Right renal pelvis (tissue), 4 donors: ENCODE data around the gene LSR. TPM values are rescaled to one million over a fixed set of nuclear protein-coding genes. Genes with fewer than 3 reads are reported as not detected.
A peak's percentile ranks its signal among the peaks of the same experiment; 100 is the strongest.

ENCODE experiments used
- DNase-seq, 4 donors: peaks; one replicate each; pipeline ENCODE4 v3.0.0-alpha.2; 2013; ENCODE audit warnings: low read depth in 4 of 4, low spot score in 3 of 4, missing footprints in 1 of 4
- polyA plus RNA-seq, 4 donors: library from polyadenylated mRNA; unstranded; fragments of 120-200 nt; gene quantifications; one replicate each; pipeline ENCODE4 v1.2.1, GENCODE V29; 2013; ENCODE audit not compliant: insufficient read length in 4 of 4

The LSR gene
- polyA plus RNA-seq, 4 donors: 52.3 to 69.7 (median 52.8) TPM

GRCh38 chr19:35265126-35265899 is 16.5 kb downstream of the LSR start:
- DNase-seq: no peak

DNA sequence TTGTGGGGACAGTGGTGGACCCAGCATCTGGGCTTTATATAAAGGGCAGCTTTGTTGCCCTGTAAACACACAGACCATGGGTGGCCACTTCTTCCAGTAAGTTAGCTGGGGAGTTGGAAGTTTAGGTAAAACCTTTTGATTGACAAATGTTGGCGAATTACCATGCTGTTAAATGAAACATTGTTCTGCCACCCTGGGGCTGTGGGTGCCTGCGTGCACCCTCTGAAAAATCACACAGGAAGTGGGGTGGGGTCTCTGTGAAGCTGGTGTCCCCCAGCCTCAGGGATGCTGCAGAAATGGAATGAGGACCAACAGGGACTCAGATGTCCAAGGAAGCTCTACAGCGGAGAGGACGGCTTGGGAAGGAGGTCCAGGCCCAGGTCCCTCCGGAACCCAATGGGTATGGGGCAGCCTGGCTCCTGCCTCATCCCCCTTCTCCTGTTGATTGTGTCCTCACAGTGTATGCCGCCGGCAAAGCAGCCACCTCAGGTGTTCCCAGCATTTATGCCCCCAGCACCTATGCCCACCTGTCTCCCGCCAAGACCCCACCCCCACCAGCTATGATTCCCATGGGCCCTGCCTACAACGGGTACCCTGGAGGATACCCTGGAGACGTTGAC is 17.2 kb downstream of the LSR start:
- DNase-seq: no peak

DNA sequence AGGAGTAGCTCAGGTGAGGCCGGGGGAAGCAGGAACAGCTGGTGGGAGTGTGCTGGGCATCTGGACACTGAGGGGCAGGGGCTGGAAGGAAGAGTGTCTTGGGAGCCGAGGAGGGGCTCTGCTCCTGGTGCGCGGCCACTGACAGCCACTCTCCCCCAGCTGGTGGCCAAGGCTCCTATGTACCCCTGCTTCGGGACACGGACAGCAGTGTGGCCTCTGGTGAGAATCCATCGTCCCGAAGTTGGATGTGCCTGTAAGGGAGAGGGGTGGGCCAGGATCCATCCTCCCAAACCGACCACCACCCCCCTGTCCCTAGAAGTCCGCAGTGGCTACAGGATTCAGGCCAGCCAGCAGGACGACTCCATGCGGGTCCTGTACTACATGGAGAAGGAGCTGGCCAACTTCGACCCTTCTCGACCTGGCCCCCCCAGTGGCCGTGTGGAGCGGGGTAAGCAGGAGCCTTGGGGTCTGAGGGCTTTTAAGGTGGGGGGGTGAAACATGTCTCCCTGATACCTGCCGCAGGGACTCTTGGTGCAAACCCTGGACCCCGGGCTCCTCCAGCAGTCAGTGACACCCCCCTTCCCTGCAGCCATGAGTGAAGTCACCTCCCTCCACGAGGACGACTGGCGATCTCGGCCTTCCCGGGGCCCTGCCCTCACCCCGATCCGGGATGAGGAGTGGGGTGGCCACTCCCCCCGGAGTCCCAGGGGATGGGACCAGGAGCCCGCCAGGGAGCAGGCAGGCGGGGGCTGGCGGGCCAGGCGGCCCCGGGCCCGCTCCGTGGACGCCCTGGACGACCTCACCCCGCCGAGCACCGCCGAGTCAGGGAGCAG is 17.9 kb downstream of the LSR start:
- no peak for DNase-seq

- DNase-seq: peak in 1 of 4 donors; percentile 55
Measured at GRCh38 chr19:35267353-35267817, 18.6 kb downstream of the LSR start.

- DNase-seq: peak; percentile 57 to 74 (median 60)
Measured at GRCh38 chr19:35267818-35268535, 19.2 kb downstream of the LSR start.

GRCh38 chr19:35268536-35269437 is 20.0 kb downstream of the LSR start, which contains the start of gene USF2:
TSS of gene USF2 (plus strand) at chr19:35268962. CDS start at chr19:35269102, 140 bp downstream.
- DNase-seq: no peak

- peak; percentile 63 to 76 (median 71) for DNase-seq
Measured at GRCh38 chr19:35269438-35270117, 20.8 kb downstream of the LSR start.

- DNase-seq: no peak
Measured at GRCh38 chr19:35270381-35270811, 21.6 kb downstream of the LSR start.

DNA sequence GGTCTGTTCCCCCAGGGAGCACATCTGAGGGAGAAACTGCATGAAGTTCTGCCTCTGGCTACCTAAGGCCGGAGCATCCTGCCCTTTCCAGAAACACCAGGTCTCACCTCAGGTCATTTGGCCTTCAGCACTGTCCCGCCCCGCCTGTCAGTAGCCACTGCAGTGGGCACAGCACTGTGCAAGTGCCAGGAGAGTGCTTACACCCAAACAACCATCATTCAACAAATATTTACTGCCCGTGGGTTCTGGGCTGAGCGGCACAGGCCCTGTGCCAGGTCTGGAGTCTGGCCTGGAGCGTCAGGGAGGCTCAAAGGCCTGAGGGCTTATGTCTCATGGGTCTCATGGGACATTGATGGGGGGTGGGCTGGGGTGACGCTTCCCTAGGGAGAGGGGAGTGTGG is 22.7 kb downstream of the LSR start:
- DNase-seq: no peak

DNA sequence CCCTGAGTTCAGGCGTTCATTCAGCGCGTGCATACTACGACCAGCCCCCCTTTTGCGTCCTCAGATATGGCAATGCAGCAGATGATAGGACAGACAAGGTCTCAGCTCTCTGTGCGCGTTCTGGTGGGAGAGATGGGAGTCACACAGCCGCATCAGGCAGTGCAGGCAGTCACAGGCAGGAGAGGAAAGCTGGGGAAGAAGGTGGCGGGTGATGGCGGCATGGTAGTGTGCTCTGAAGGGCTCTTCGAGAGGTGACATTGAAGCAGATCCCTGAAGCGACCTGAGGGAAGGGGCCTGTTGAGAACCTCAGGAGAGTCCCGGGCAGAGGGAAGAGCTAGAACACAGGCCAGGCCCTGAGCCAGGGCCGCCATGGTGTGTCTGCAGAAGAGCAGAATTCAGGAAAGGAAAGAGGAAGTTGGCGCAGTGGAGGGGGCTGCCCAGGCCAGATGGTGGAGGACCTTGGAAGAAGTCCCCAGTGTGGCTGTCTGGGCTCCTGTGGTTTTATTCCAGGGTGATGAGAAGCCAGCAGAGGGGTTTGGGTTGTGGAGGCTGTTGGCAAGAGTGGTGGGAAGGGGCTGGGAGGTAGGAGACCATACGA is 23.4 kb downstream of the LSR start:
- no peak for DNase-seq

DNA sequence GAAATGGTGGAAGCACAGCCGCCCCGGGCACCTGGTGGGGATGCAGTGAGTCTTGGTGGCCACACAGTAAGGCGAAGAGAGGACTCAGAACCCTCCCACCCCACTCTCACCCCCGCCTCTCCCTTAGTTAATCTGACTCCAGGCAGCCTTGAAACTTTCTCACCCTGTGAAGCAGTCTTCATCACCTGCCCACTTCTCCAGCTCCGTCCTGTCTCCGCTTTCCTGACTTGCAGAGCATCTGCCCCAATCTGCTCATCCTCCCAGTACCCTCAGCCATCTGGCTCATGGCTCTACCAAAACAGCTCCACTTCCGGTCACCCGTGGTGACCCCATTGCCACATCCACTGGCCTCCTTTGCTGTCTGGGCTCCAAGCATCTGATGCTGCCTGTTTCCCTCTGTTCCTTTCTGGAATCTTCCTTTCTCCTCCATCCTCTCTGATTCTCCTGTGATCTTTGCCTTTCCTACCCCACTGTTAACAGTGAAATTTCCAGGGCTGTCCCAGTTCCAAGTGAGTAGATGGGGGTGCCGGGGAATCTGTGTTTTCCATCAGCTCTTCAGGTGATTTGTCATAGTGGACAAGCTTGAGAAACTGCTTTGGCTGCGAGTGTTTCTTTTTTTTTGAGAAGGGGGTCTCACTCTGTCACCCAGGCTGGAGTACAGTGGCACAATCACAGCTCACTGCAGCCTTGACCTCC is 24.3 kb downstream of the LSR start:
- DNase-seq: no peak

DNA sequence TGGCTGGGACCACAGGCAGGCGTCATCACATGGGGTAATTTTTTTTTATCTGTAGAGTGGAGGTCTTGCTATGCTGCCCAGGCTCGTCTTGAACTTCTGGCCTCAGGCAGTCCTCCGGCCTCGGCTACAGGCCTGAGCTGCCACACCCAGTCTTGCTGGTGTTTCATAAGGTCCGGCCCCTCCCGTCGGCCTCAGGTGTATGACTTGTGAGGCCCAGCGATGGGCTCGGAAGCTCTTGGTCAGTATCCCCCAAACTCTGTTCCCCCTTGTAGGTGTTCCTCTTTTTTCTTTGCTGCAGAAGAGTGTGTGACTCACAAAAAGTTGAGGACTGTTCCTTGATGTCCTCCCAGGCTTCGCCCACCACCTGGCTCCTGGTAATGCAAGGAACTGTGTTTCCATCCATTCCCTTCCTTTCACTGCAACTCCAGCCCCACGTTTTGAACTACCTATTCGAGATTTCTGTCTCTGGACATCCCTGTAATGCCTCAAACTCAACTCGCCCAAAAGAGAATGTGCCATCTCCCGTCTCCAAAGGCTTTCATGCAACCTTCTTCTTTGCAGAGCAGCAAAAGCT is 25.0 kb downstream of the LSR start:
- no peak for DNase-seq

DNA sequence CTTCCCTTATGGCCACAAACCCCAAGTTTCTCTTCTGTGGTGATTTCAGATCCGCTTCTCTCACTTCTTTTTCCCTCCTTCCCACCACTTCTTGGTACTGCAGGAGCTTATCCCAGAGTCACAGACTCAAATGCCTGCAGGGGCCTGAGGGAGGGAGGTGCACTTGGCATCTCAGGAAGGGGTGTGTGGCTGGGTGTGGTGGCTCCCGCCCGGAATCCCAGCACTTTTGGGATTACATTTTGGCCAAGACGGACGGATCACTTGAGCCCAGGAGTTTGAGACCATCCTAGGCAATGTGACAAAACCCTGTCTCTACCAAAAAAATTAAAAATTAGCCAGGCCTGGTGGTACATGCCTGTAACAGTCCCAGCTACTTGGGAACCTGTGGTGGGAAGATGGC is 25.5 kb downstream of the LSR start:
- DNase-seq: no peak

DNA sequence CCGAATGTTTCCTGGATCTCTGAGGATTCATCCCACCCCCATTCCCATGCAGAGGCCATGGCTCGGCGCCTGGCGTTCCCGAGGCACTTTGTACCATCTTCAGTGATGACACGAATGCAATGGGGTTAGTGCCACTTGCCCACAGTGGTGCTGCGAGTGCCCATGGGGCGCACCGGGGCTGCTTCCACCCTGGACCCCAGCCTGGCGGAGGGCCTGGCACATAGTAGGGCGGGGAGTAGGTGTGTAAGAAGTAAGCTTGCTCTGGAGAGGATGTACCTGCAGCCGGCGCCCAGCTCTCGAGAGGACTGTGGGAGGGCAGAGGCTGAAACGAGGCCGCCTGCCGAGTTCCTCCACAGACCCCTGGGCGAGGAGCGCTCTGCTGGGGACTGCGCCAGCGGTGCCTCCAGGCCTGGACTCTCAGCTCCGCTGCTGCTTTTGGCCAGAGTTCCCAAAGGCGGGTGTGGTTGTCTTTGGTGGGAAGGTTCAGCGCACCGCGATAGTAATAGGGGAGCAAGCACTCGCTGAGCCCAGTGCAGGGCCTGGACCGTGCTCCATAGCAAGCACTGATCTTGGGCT is 28.0 kb downstream of the LSR start:
- no peak for DNase-seq

DNA sequence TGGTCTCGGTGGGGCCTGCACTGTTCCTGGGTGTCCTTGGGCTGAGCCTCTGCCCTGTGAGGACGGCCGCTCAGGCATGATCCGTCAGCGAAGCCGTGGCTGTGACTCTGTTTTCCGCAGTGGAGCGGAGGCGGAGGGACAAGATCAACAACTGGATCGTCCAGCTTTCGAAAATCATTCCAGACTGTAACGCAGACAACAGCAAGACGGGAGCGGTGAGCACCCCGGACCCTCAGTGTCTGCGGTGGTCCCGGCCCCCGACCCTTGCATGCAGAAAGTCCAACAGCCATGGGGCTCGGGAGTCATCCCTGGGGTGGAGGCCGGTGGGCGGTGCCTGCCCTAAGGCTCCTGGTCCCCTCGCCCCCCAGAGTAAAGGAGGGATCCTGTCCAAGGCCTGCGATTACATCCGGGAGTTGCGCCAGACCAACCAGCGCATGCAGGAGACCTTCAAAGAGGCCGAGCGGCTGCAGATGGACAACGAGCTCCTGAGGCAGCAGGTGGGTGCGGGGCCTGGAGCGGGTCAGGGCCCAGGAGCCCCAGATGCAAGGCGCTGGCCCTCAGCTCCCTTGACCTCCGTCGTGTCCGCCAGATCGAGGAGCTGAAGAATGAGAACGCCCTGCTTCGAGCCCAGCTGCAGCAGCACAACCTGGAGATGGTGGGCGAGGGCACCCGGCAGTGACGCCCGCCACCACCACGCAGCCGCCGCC is 29.9 kb downstream of the LSR start:
- DNase-seq: no peak

GRCh38 chr19:35279374-35279773 is 30.6 kb downstream of the LSR start:
- DNase-seq: no peak
